ENCODE results near the gene MED20. TPM values are rescaled to one million over a fixed set of nuclear protein-coding genes. Genes with fewer than 3 reads are reported as not detected.

The MED20 gene
- total RNA-seq, 1 experiment from 2014 or later: 42.4 TPM

- ATAC-seq: no peak
- TF ChIP-seq, protein P1, sequence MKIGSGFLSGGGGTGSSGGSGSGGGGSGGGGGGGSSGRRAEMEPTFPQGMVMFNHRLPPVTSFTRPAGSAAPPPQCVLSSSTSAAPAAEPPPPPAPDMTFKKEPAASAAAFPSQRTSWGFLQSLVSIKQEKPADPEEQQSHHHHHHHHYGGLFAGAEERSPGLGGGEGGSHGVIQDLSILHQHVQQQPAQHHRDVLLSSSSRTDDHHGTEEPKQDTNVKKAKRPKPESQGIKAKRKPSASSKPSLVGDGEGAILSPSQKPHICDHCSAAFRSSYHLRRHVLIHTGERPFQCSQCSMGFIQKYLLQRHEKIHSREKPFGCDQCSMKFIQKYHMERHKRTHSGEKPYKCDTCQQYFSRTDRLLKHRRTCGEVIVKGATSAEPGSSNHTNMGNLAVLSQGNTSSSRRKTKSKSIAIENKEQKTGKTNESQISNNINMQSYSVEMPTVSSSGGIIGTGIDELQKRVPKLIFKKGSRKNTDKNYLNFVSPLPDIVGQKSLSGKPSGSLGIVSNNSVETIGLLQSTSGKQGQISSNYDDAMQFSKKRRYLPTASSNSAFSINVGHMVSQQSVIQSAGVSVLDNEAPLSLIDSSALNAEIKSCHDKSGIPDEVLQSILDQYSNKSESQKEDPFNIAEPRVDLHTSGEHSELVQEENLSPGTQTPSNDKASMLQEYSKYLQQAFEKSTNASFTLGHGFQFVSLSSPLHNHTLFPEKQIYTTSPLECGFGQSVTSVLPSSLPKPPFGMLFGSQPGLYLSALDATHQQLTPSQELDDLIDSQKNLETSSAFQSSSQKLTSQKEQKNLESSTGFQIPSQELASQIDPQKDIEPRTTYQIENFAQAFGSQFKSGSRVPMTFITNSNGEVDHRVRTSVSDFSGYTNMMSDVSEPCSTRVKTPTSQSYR (CRISPR knock-in tag; IDR thresholded peaks at IDR 0.05): no peak
- no peak for TF ChIP-seq ATF3 (CRISPR knock-in tag; conservative IDR thresholded peaks at IDR 0.05)
- TF ChIP-seq ZNF396 (CRISPR knock-in tag; IDR thresholded peaks at IDR 0.05; ENCODE audit: borderline replicate concordance): no peak
- no peak for TF ChIP-seq NFYB (CRISPR knock-in tag; conservative IDR thresholded peaks at IDR 0.05; ENCODE audit: low read depth)
- TF ChIP-seq EMX1 (CRISPR knock-in tag; IDR thresholded peaks at IDR 0.05): no peak
- TF ChIP-seq RORB (CRISPR knock-in tag; IDR thresholded peaks at IDR 0.05): no peak
- no peak for TF ChIP-seq NFATC4 (CRISPR knock-in tag; IDR thresholded peaks at IDR 0.05)
- TF ChIP-seq ZNF512 (CRISPR knock-in tag; IDR thresholded peaks at IDR 0.05; ENCODE audit: borderline replicate concordance): no peak
- no peak for TF ChIP-seq ZNF423 (CRISPR knock-in tag; IDR thresholded peaks at IDR 0.05)
- no peak for TF ChIP-seq ETV6 (CRISPR knock-in tag; IDR thresholded peaks at IDR 0.05)
- no peak for TF ChIP-seq CREM (CRISPR knock-in tag; IDR thresholded peaks at IDR 0.05)
- TF ChIP-seq ZNF263 (CRISPR knock-in tag; IDR thresholded peaks at IDR 0.05; ENCODE audit: low read depth): no peak
- TF ChIP-seq, protein P2, sequence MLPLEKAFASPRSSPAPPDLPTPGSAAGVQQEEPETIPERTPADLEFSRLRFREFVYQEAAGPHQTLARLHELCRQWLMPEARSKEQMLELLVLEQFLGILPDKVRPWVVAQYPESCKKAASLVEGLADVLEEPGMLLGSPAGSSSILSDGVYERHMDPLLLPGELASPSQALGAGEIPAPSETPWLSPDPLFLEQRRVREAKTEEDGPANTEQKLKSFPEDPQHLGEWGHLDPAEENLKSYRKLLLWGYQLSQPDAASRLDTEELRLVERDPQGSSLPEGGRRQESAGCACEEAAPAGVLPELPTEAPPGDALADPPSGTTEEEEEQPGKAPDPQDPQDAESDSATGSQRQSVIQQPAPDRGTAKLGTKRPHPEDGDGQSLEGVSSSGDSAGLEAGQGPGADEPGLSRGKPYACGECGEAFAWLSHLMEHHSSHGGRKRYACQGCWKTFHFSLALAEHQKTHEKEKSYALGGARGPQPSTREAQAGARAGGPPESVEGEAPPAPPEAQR (CRISPR knock-in tag; IDR thresholded peaks at IDR 0.05): no peak
- TF ChIP-seq JUN (CRISPR knock-in tag; IDR thresholded peaks at IDR 0.05): no peak
- CTCF ChIA-PET: interaction anchor here (0.7 to 1.0 kb wide), 2 partner anchors 19 to 62 kb away, joined by 4 read pairs; no protein-coding TSS in a partner anchor
- H3K4me1 Mint-ChIP-seq: no peaks in the 10 kb centered on the region; the same call in 1 of the 2 replicates
- H3K27ac Mint-ChIP-seq: no peak overlapping the region
- no peaks in the 10 kb centered on the region for H3K36me3 Mint-ChIP-seq
- DNase-seq (ENCODE audit: low spot score): no peak
- no peaks in the 10 kb centered on the region for H3K9me3 Mint-ChIP-seq
- H3K4me3 Mint-ChIP-seq: no peak overlapping the region
- POLR2A ChIA-PET: no interaction called here
- peaks cover 3% of the 10 kb centered on the region; the same call in 1 of the 2 replicates for H3K27me3 Mint-ChIP-seq (ENCODE audit: low read depth)
Measured at GRCh38 chr6:41955412-41955811, 34.5 kb upstream of the MED20 start.

DNA sequence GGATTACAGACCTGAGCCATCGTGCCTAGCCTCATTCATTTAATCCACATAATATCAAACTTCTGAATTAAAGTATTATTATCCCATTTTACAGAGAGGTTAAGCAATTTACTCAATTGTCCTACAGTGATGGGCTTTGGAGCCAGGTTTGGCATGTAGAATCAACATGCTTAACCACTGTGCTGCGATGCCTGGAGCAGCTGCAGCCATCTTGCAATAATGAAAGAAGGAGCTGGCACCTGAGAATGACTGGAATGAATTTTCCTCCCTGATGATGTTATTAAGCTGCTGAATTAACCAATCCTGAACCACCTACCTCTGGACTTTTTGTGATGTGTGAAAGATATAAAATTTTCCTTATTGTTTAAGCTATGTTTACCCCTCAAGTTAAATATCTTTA lies 33.7 kb upstream of the MED20 start:
- CTCF ChIA-PET: no interaction called here
- Mint-ChIP-seq H3K4me3 (no peak overlapping the region), H3K27me3 (ENCODE audit: low read depth) (peaks cover 3% of the 10 kb centered on the region; the same call in 1 of the 2 replicates), H3K9me3 (no peaks in the 10 kb centered on the region), H3K4me1 (no peaks in the 10 kb centered on the region; the same call in 1 of the 2 replicates), H3K27ac (no peak overlapping the region), H3K36me3 (no peaks in the 10 kb centered on the region)
- POLR2A ChIA-PET: no interaction called here
- no peak for ATAC-seq
- DNase-seq (ENCODE audit: low spot score): no peak
- TF ChIP-seq ZNF671 (CRISPR knock-in tag; IDR thresholded peaks at IDR 0.05) (no peak), SP1 (CRISPR knock-in tag; conservative IDR thresholded peaks at IDR 0.05) (no peak), ZNF219 (CRISPR knock-in tag; IDR thresholded peaks at IDR 0.05; ENCODE audit: borderline replicate concordance) (no peak), ZNF121 (CRISPR knock-in tag; IDR thresholded peaks at IDR 0.05) (no peak), ZNF138 (CRISPR knock-in tag; conservative IDR thresholded peaks at IDR 0.05) (no peak), GTF2I (CRISPR knock-in tag; conservative IDR thresholded peaks at IDR 0.05) (no peak), ELF4 (CRISPR knock-in tag; IDR thresholded peaks at IDR 0.05; ENCODE audit: low read depth) (no peak), PREB (CRISPR knock-in tag; IDR thresholded peaks at IDR 0.05; ENCODE audit: borderline replicate concordance) (no peak), NR1H2 (CRISPR knock-in tag; IDR thresholded peaks at IDR 0.05) (no peak), ZNF416 (CRISPR knock-in tag; IDR thresholded peaks at IDR 0.05) (no peak), PRRX2 (CRISPR knock-in tag; IDR thresholded peaks at IDR 0.05) (no peak), E2F5 (CRISPR knock-in tag; IDR thresholded peaks at IDR 0.05) (no peak), ETV6 (CRISPR knock-in tag; IDR thresholded peaks at IDR 0.05) (no peak), HMGA2 (CRISPR knock-in tag; IDR thresholded peaks at IDR 0.05) (no peak), STAT6 (CRISPR knock-in tag; conservative IDR thresholded peaks at IDR 0.05; ENCODE audit: low read depth) (no peak)
